WTC11 (cell line): ENCODE results near the gene REEP2. TPM values are rescaled to one million over a fixed set of nuclear protein-coding genes. Genes with fewer than 3 reads are reported as not detected.

Source experiments
- ATAC-seq: fragments of 200-7000 bp; cut with Tn5 transposase; 2 replicates; pipeline ENCODE4 v1.10.0; 2021; ENCODE audit warnings: mild to moderate bottlenecking, moderate library complexity
- CTCF ChIA-PET: fragments of 300-600 bp; sonication (Branson Sonifier 250); formaldehyde crosslinking; loops from one replicate; lab custom pipeline; 2021; ENCODE audit warnings: antibody characterized with exemption; lab: Charles Lee
- POLR2A ChIA-PET: fragments of 350-600 bp; sonication (Branson Sonifier 250); formaldehyde crosslinking; loops from one replicate; lab custom pipeline; 2021; ENCODE audit warnings: antibody characterized with exemption; lab: Charles Lee
- DNase-seq: peaks from one replicate; pipeline ENCODE4 v3.0.0; 2021; ENCODE audit warnings: low spot score
- H3K27ac Mint-ChIP-seq: 2 replicates; pipeline ENCODE4 v1.8.0; 2021; ENCODE audit warnings: mixed read lengths
- H3K27me3 Mint-ChIP-seq: 2 replicates; pipeline ENCODE4 v1.8.0; 2021; ENCODE audit warnings: low read depth, mild to moderate bottlenecking, moderate library complexity, mixed read lengths
- H3K36me3 Mint-ChIP-seq: 2 replicates; pipeline ENCODE4 v1.8.0; 2021; ENCODE audit warnings: mixed read lengths
- H3K4me1 Mint-ChIP-seq: 2 replicates; pipeline ENCODE4 v1.8.0; 2022; ENCODE audit warnings: mixed read lengths
- H3K4me3 Mint-ChIP-seq: 2 replicates; pipeline ENCODE4 v1.8.0; 2021; ENCODE audit warnings: mild to moderate bottlenecking, moderate library complexity, mixed read lengths
- H3K9me3 Mint-ChIP-seq: 2 replicates; pipeline ENCODE4 v1.8.0; 2021; ENCODE audit warnings: mixed read lengths
- ARID4B ChIP-seq: sonication (generic); formaldehyde crosslinking; IDR thresholded peaks from 2 replicates; pipeline ENCODE4 v1.8.0; 2023; ENCODE audit warnings: missing genetic modification reagents, mild to moderate bottlenecking, borderline replicate concordance
- EMX1 ChIP-seq: fragments of 250-450 bp; sonication (Bioruptor Pico); IDR thresholded peaks from 2 replicates; pipeline ENCODE4 v1.8.0; 2021; ENCODE audit warnings: mild to moderate bottlenecking
- GABPB1 ChIP-seq: sonication (generic); formaldehyde crosslinking; IDR thresholded peaks from 2 replicates; pipeline ENCODE4 v1.8.1; 2023; ENCODE audit warnings: mild to moderate bottlenecking, missing genetic modification reagents
- HMGXB4 ChIP-seq: sonication (generic); formaldehyde crosslinking; IDR thresholded peaks from 2 replicates; pipeline ENCODE4 v1.8.1; 2023; ENCODE audit warnings: mild to moderate bottlenecking, moderate library complexity, missing genetic modification reagents
- NFATC4 ChIP-seq: fragments of 250-450 bp; sonication (Bioruptor Pico); IDR thresholded peaks from 2 replicates; pipeline ENCODE4 v1.9.0; 2021; ENCODE audit warnings: mild to moderate bottlenecking
- NR3C1 ChIP-seq: sonication (generic); formaldehyde crosslinking; conservative IDR thresholded peaks from 2 replicates; pipeline ENCODE4 v1.8.1; 2023; ENCODE audit warnings: low read depth, mild to moderate bottlenecking, missing genetic modification reagents
- RELA ChIP-seq: sonication (generic); formaldehyde crosslinking; IDR thresholded peaks from 2 replicates; pipeline ENCODE4 v1.8.1; 2022; ENCODE audit warnings: missing genetic modification reagents, mild to moderate bottlenecking, borderline replicate concordance
- SP1 ChIP-seq: sonication (generic); formaldehyde crosslinking; conservative IDR thresholded peaks from 2 replicates; pipeline ENCODE4 v1.8.1; 2022; ENCODE audit warnings: missing genetic modification reagents
- ZNF281 ChIP-seq: sonication (generic); formaldehyde crosslinking; IDR thresholded peaks from 2 replicates; pipeline ENCODE4 v1.8.0; 2023; ENCODE audit warnings: mild to moderate bottlenecking, missing genetic modification reagents
- ZNF423 ChIP-seq: fragments of 250-450 bp; sonication (Bioruptor Pico); IDR thresholded peaks from 2 replicates; pipeline ENCODE4 v2.1.2; 2022; ENCODE audit warnings: mild to moderate bottlenecking, moderate library complexity
- ZNF512 ChIP-seq: sonication (generic); formaldehyde crosslinking; IDR thresholded peaks from 2 replicates; pipeline ENCODE4 v1.8.1; 2022; ENCODE audit warnings: missing genetic modification reagents, borderline replicate concordance
- total RNA-seq: library from RNA; stranded (reverse); gene quantifications from 3 replicates; pipeline ENCODE4 v1.2.3, GENCODE V29; 2021
- TF ChIP-seq, protein P1 (sequence below): sonication (generic); formaldehyde crosslinking; IDR thresholded peaks from 2 replicates; pipeline ENCODE4 v1.8.1; 2023; ENCODE audit warnings: mild to moderate bottlenecking, missing genetic modification reagents
- TF ChIP-seq, protein P2 (sequence below): sonication (generic); formaldehyde crosslinking; IDR thresholded peaks from 2 replicates; pipeline ENCODE4 v1.8.0; 2022; ENCODE audit warnings: mild to moderate bottlenecking, missing genetic modification reagents

Gene REEP2
- total RNA-seq, 1 experiment from 2014 or later, result 51.1 TPM

DNA sequence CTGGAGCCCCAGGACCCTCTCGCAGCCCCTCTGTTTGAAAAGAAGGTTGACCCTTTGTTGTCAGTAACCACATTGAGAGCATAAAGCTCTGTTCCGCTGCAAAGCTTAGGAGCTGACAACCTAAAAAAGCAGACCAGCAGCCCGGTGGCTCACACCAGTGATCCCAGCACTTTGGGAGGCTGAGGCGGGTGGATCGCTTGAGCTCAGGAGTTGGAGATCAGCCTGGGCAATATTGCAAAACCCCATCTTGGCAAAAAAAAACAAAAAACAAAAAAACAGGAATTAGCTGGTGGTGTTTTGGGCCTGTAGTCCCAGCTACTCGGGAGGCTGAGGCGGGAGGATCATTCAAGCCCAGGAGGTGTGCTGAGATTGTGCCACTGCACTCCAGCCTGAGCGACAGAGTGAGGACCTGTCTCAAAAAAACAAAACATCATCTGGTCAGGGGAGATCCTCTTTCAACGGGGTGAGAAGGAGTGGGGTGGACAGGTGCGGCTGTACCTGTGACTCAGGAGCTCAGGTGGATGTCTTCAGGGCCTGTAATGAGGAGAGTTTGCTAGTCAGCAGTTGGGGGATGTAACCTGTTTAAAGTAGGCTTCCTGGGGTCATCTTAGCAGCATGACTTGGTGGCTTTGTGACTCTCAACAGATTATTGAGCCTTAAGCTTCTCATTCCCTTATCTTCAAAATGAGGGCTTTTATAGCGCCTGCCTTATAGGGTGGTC, 694 bp upstream of the REEP2 start:
- 0 out of 2 replicates have a peak, but pooled peaks have one; percentile 36 for TF ChIP-seq EMX1 (CRISPR knock-in tag)
- TF ChIP-seq, protein P1, sequence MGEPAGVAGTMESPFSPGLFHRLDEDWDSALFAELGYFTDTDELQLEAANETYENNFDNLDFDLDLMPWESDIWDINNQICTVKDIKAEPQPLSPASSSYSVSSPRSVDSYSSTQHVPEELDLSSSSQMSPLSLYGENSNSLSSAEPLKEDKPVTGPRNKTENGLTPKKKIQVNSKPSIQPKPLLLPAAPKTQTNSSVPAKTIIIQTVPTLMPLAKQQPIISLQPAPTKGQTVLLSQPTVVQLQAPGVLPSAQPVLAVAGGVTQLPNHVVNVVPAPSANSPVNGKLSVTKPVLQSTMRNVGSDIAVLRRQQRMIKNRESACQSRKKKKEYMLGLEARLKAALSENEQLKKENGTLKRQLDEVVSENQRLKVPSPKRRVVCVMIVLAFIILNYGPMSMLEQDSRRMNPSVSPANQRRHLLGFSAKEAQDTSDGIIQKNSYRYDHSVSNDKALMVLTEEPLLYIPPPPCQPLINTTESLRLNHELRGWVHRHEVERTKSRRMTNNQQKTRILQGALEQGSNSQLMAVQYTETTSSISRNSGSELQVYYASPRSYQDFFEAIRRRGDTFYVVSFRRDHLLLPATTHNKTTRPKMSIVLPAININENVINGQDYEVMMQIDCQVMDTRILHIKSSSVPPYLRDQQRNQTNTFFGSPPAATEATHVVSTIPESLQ (CRISPR knock-in tag), result no peak
- H3K27me3 Mint-ChIP-seq, result no peaks in the 10 kb centered on the region
- DNase-seq (no peak), ATAC-seq (peak; percentile 4)
- peak overlapping the region; percentile 8 for H3K27ac Mint-ChIP-seq
- H3K36me3 Mint-ChIP-seq, result peaks cover 24% of the 10 kb centered on the region
- ChIA-PET POLR2A (no interaction called here), CTCF (interaction anchor here (1.0 to 4.3 kb wide), 6 partner anchors 11 to 155 kb away, joined by 3 to 32 read pairs (median 17); partner anchors contain the start of gene KDM3B)
- no peaks in the 10 kb centered on the region for H3K9me3 Mint-ChIP-seq
- peaks cover 19% of the 10 kb centered on the region for H3K4me1 Mint-ChIP-seq
- peak overlapping the region; percentile 81 for H3K4me3 Mint-ChIP-seq

- ChIA-PET POLR2A (interaction anchor here (0.6 kb wide), 1 partner anchor 131 kb away, joined by 5 read pairs; no protein-coding TSS in a partner anchor), CTCF (interaction anchor here (1.3 to 4.3 kb wide), 4 partner anchors 10 to 87 kb away, joined by 5 to 32 read pairs (median 28); partner anchors contain the start of gene KDM3B)
- DNase-seq, result no peak
- Mint-ChIP-seq H3K27ac (no peak overlapping the region), H3K4me1 (peaks cover 19% of the 10 kb centered on the region), H3K4me3 (peak overlapping the region; percentile 85), H3K9me3 (no peaks in the 10 kb centered on the region), H3K27me3 (no peaks in the 10 kb centered on the region), H3K36me3 (peaks cover 21% of the 10 kb centered on the region)
- TF ChIP-seq GABPB1 (no peak), ARID4B (CRISPR knock-in tag) (0 out of 2 replicates have a peak, but pooled peaks have one; percentile 36)
- peak; percentile 42 for ATAC-seq
Measured at GRCh38 chr5:138439477-138440158, 761 bp downstream of the REEP2 start.

DNA sequence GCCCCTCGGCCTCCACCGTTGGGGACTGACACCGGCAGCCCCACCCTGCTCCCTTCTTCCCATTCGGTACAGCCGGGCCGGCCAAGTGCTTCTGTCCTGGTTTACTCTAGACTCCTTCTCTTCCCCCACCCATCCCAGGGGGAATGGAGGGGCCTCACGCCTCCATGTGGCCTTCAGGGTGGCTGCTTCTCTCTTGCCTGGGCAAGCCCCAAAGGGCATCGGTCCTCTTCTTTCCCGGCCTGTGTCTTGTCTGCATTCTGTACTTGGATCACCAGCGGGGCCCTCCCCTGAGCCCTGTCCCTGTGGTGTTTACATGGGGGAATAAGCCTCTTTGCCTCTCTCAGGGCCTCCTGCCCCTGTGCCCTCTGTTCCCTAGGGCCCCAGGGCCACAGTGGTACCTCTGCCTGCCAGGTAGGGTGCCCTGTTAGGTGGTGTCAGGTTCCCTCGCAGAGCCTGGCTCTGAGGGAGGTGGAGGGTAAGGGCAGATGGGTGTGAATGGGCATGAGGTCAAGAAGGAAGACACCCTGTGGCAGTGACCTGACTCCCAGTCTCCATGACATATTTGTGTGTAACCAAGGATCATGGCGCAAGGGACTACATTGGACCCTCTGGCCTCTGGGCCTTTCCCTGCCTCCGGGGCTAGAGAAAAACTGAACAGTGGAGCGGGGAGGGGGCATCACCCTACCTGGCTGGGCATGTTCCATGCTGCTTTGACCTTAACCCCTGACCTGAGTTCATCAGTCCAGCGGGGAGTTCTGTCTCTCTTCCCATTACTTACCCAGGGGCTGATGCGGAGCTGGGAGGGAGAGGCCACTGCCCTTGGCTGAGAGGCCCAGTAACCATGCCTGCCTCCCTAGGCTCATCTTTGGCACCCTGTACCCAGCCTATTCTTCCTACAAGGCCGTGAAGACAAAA, 1.6 kb downstream of the REEP2 start:
- ChIA-PET CTCF (interaction anchor here (3.1 to 4.3 kb wide), 3 partner anchors 9 to 87 kb away, joined by 27 to 32 read pairs (median 29); partner anchors contain the start of gene KDM3B), POLR2A (no interaction called here)
- TF ChIP-seq RELA (no peak), NFATC4 (CRISPR knock-in tag) (no peak), HMGXB4 (CRISPR knock-in tag) (no peak), GABPB1 (no peak), ZNF281 (CRISPR knock-in tag) (no peak), ZNF423 (CRISPR knock-in tag) (no peak), SP1 (no peak), NR3C1 (no peak), ZNF512 (CRISPR knock-in tag) (no peak)
- TF ChIP-seq, protein P2, sequence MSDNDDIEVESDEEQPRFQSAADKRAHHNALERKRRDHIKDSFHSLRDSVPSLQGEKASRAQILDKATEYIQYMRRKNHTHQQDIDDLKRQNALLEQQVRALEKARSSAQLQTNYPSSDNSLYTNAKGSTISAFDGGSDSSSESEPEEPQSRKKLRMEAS (CRISPR knock-in tag), result no peak

More for the DNA sequence above, 1.6 kb downstream of the REEP2 start:
- Mint-ChIP-seq H3K4me1 (peaks cover 19% of the 10 kb centered on the region), H3K36me3 (peaks cover 14% of the 10 kb centered on the region), H3K27me3 (no peaks in the 10 kb centered on the region), H3K9me3 (no peaks in the 10 kb centered on the region), H3K4me3 (peak overlapping the region; percentile 85), H3K27ac (peak overlapping the region; percentile 63; the same call in 1 of the 2 replicates)
- ATAC-seq (no peak), DNase-seq (no peak)
